Left ventricle myocardium superior (tissue), 1 donor: Measurements from ENCODE around the gene NPHS1. TPM values are rescaled to one million over a fixed set of nuclear protein-coding genes. Genes with fewer than 3 reads are reported as not detected.

Experiments used
- ATAC-seq: fragments of 200-7000 bp; cut with Tn5 transposase; one replicate; pipeline ENCODE4 v1.9.1; 2020; ENCODE audit warnings: mild to moderate bottlenecking, moderate library complexity
- DNase-seq: peaks from one replicate; pipeline ENCODE4 v3.0.0-alpha.2; 2020
- intact Hi-C: fragments of 100-400 bp; cut with micrococcal nuclease; formaldehyde crosslinking; loops from one replicate; pipeline ENCODE4 v1.11.0; 2022
- total RNA-seq: library from RNA; stranded (reverse); fragmentation: NEBNext Ultra II Directional; extraction: Animal tissue kit (Norgen Biotek cat#: 25700); gene quantifications from one replicate; pipeline ENCODE4 v1.2.1, GENCODE V29; 2021
- donor health status: DM: no; HTN: yes; CAD: no; lungs with severe emphysema.

NPHS1 gene
- total RNA-seq, 1 donor from 2014 or later: not detected

DNA sequence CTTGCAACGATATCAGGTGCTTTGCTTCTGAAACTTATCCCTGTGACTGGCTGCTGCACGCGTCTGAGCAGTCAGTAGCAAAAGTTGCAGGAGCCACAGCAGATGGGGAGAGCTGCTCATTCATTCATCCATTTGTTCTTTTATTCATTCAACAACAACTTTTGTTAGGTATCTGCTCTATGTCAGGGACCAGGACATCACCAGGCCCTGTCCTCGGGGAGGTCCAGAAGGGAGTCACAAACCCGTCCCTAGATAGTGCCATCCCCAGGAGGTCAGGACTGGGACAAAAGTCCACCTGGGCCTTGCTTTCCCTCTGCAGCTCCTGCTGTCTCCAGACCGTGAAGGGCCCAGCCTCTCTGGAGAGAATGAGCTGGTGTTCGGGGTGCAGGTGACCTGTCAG lies 74.3 kb downstream of the NPHS1 start:
- no peak for DNase-seq
- intact Hi-C loops: no loop called here
- no peak for ATAC-seq

DNA sequence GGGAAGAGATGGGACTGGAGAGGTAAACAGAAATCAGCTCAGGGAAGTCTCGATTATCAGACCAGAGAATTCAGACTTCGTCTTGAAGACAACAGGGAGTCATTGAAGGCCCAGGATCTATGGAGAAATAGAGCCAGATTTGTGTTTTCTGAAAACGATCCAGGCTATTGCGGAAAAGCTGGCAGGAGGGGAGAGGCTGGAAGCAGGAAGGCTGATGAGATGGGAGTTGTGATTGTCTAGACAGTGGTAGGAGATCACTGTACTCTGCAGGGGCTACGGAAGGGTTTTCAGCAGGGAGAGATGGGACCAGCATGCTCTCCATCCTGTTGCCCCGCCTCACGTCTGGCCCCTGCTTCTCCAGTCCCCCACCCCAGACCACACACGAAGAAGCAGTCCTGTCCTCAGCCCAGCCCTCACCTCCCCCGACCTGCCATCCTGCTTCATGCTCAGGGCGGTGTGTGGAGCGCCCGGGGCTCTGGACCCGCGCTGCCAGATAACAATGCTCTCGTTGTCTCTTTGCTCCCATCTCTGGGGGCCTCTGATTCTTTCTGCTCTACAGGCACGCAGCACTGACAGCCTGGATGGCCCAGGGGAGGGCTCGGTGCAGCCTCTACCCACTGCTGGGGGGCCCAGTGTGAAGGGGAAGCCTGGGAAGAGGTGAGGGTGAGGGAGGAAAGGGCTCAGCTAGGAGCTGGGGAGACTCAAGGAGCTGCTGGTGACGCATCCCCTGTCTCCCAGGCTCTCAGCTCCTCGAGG lies 75.0 kb downstream of the NPHS1 start:
- intact Hi-C loops: no loop called here
- ATAC-seq (no peak), DNase-seq (no peak)

DNA sequence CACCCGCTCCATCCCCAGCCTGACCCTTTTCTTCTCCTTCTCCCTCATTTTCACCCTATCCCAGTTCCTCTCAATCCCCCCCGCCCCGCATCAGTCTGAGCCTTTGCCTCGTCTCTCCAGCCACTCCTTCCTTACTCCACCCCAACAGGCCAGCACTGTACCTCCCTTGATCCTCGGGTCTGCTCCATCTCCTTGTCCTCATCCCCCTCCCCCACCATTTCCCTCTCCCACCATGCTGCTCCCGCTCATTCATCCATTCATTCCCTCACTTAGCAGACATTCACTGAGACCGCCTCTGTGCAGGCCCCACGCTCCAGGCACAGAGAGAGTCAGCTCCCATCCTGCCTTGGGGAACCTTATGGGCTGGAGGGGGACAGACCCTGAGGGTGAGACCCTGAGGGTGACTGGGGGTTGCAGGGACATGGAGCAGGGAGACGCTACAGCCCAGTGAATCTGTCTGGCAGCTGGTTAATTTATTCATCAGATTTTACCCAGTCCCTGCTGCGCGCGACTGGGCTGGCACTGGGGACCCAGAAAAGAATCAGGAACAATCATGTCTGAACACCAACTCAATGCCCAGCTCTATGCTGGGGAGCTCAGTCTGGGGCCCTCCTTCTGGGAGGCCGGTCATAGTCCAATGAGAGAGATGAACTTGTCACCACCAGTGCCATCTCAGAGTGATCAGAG lies 76.1 kb downstream of the NPHS1 start:
- no peak for DNase-seq
- intact Hi-C loops: no loop called here
- ATAC-seq: no peak

Other genes with a start within 250 kb of the NPHS1 start
- gene HAUS5, start 239.8 kb downstream of the NPHS1 start, total RNA-seq: 3.9 TPM
- gene RBM42, start 223.5 kb downstream of the NPHS1 start, total RNA-seq: 51.0 TPM
- gene ETV2, start 210.8 kb downstream of the NPHS1 start, total RNA-seq: 0.27 TPM
- gene COX6B1, start 204.2 kb downstream of the NPHS1 start, total RNA-seq: 1,553 TPM
- gene UPK1A, start 186.0 kb downstream of the NPHS1 start, total RNA-seq: not detected
- not detected for gene ZBTB32, start 147.9 kb downstream of the NPHS1 start, total RNA-seq
- 15.8 TPM for gene KMT2B, start 134.5 kb downstream of the NPHS1 start, total RNA-seq
- gene IGFLR1, start 110.1 kb downstream of the NPHS1 start, total RNA-seq: 3.2 TPM
- 18.4 TPM for gene U2AF1L4, start 107.1 kb downstream of the NPHS1 start, total RNA-seq
- gene PSENEN, start 106.9 kb downstream of the NPHS1 start, total RNA-seq: 41.3 TPM
- gene LIN37, start 103.9 kb downstream of the NPHS1 start, total RNA-seq: 8.3 TPM
- 676 TPM for gene HSPB6, start 95.5 kb downstream of the NPHS1 start, total RNA-seq
- gene PROSER3, start 94.3 kb downstream of the NPHS1 start, total RNA-seq: 5.2 TPM
- gene ARHGAP33, start 76.9 kb downstream of the NPHS1 start, total RNA-seq: 4.2 TPM
- gene PRODH2, start 39.7 kb downstream of the NPHS1 start, total RNA-seq: not detected
- 0.12 TPM for gene KIRREL2, start 4.4 kb upstream of the NPHS1 start, total RNA-seq
- 25.7 TPM for gene APLP1, start 16.1 kb upstream of the NPHS1 start, total RNA-seq
- 3.8 TPM for gene NFKBID, start 48.0 kb upstream of the NPHS1 start, total RNA-seq
- 7.1 TPM for gene HCST, start 50.0 kb upstream of the NPHS1 start, total RNA-seq
- gene TYROBP, start 55.8 kb upstream of the NPHS1 start, total RNA-seq: 28.5 TPM
- 7.5 TPM for gene LRFN3, start 83.9 kb upstream of the NPHS1 start, total RNA-seq
- 9.4 TPM for gene SDHAF1, start 142.7 kb upstream of the NPHS1 start, total RNA-seq
- gene SYNE4, start 156.3 kb upstream of the NPHS1 start, total RNA-seq: 0.30 TPM
- 7.8 TPM for gene ALKBH6, start 161.7 kb upstream of the NPHS1 start, total RNA-seq
- gene CLIP3, start 180.4 kb upstream of the NPHS1 start, total RNA-seq: 5.0 TPM
- 4.0 TPM for gene THAP8, start 201.8 kb upstream of the NPHS1 start, total RNA-seq
- gene WDR62, start 202.4 kb upstream of the NPHS1 start, total RNA-seq: 28.7 TPM